HG02588 (cell line): ENCODE measurements around the gene ERC2.

ENCODE experiments used
- ATAC-seq: cut with Tn5 transposase; IDR thresholded peaks from one replicate; pipeline ENCODE4 v1.9.1; 2021; ENCODE audit warnings: mild to moderate bottlenecking, moderate library complexity; ENCODE audit not compliant: unreplicated experiment

Gene ERC2

GRCh38 chr3:55807210-55807609 is 661.1 kb downstream of the ERC2 start:
- ATAC-seq = no peak

DNA sequence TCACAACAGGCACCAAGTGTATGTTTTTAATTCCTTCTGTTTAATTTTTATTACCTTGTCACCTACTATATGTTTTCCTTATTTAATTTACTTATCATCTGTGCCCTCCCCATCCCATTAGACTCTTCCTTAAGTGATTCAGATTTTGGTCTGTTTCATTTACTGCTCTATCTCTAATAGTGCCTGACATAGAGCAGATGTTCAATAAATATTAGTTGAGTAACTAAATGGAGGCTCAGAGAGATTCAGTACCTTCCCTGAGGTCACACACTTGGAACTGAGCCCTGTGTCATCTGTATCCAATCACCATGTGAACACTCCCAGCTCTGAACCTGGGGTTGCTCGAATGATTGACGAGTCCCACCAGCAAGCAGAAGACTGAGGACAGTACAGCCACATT is 663.1 kb downstream of the ERC2 start:
- no peak for ATAC-seq

DNA sequence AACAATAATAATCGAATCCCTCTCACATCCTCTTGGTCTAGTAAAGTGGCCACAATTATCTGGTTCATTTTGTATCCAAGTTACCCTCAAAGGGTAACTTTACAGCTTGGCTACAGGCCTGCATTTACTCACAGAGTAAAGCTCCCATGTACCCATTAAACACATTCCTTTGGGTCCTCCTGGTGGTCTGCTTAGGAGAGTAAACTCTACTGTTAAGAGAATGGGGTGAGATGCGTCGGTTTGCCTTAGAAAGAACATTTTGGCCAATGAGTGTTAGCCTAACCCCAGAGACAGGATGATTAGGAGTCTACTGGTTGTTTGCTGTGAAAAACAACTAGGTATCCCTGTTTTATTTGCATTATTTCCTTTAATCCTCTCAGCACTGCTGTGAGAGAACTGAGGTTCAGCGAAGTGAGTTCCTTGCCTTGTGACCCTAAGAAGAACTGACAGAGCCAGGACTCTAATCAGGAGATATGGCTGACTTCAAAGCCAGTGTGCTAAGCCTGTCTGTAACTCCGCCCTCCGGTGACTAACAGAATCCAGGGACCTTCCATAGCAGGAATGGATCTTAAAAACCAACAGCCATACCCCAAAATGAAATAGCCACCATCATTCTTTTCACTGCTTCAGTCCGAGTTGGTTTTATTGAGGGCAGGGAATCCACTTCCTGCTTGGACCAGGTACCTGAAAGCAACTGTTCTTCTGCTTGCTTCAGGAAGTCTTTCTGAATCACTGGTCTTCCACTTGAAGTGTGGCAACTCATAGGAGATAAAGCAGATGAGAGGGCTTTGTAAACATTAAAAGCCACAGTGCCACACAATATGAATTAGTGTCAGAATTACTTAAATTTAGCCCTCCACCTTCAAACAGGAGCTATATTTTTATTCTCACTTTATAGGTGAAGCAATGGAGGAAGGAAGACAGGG is 663.8 kb downstream of the ERC2 start:
- no peak for ATAC-seq

DNA sequence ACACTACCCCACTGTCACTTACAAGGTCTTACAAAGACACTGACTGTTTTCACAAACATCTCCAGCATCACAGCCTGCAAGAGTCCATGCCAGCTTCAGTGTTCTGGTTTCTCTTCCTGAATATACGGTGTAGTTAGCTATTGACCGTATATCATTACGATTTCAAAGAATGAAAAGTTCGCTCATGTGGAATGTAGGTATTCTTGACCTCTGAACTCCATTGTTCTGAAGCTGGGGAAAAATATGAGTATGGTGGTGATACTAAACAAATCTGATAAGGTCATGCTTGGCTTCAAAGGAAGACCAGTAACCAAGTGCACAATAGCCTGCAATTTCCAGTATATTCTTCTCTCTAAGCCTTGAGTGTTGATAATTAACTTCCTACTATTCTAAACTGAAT is 665.5 kb downstream of the ERC2 start:
- no peak for ATAC-seq

DNA sequence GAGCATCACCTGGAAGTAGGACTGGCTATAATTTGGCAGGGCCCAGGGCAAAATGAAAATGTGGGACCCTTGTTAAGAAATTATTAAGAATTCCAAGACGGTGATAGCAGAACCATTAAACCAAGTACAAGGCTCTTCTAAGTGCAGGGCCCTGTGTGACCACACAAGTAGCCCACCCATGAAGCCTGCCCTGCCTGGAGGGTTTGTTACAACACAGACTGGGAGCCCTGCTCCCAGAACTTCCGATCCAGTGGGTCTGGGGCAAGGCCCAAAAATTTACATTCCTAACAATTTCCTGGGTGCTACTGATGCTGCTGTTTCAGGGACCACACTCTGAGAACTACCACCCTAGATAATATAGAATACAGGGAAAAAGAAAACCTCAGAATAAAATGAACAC is 666.6 kb downstream of the ERC2 start:
- ATAC-seq = no peak

DNA sequence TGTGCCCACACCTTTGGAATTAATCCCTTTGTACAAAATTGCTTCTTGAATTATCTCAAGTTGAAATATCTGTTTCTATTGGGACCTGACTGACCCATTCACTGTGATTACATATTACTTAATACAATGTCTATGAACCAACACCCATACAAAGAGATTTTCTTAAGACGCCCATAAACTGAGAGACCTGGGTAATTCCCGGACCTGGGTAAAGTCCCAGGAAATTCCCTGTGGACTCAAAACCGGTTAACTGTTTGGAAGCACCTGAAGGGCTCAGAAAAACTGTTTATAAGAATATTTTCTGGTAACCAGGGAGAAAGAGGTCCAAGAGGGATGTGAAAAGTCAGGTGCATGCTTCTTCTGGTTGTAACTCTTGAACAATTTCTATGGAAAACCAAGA is 667.2 kb downstream of the ERC2 start:
- ATAC-seq = no peak

DNA sequence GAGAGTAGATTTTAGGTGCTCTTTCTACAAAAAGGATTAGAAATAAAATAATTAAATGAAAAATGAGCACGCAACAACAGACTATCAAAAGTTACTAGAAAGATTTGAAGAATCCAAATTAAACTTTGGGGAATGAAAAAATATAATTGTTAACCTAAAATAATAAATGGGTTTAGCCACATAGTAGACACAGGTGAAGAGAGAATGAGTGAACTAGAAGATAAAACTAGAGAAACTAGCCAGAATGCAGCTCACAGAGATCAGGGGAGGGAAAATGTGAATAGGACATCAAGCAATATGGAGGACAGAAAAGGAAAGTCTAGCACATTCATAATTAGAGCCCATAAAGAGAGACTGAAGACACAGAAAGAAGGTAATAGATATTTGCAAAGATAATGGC is 670.5 kb downstream of the ERC2 start:
- ATAC-seq = no peak

GRCh38 chr3:55797084-55797483 is 671.2 kb downstream of the ERC2 start:
- ATAC-seq = no peak

- no peak for ATAC-seq
Measured at GRCh38 chr3:55796533-55796932, 671.7 kb downstream of the ERC2 start.

- no peak for ATAC-seq
Measured at GRCh38 chr3:55795746-55796145, 672.5 kb downstream of the ERC2 start.

DNA sequence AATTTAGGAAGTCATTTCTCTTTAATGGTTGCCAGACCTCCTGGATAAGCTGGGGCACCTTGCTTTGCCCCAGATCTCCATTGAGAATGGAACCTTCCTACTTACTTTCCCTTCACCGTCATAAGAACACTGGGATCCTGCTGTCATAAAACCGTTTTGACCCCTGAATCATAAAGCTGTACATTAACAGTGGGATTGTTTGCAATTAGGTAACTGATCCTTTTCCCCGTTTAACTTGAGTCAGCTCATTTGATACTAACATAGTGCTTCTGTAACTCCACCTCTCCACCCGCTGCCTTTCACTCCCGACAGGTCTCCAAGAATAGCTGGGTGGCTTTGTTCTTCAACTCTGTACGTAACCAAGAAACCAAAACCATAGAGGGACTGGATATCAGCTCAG is 673.0 kb downstream of the ERC2 start:
- ATAC-seq = no peak

DNA sequence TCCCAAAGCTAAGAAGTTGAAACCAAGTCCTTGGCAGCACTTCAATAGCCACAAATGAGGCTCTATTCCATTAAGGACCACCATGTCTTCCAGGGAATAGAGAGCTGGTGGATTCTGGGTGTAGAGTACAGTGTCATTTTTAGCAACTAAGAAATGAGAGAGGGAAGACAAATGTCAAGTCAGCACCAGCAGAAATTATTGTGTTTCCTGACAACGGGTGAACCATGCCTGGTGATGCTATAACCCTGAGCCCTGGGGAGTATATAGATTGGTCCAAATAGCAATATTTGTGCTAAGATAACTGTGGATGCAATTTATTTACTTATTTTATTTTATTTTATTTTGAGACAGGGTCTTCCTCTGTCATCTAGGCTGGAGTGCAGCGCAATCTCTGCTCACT is 675.5 kb downstream of the ERC2 start:
- ATAC-seq = no peak

- ATAC-seq = no peak
Measured at GRCh38 chr3:55792009-55792408, 676.3 kb downstream of the ERC2 start.

DNA sequence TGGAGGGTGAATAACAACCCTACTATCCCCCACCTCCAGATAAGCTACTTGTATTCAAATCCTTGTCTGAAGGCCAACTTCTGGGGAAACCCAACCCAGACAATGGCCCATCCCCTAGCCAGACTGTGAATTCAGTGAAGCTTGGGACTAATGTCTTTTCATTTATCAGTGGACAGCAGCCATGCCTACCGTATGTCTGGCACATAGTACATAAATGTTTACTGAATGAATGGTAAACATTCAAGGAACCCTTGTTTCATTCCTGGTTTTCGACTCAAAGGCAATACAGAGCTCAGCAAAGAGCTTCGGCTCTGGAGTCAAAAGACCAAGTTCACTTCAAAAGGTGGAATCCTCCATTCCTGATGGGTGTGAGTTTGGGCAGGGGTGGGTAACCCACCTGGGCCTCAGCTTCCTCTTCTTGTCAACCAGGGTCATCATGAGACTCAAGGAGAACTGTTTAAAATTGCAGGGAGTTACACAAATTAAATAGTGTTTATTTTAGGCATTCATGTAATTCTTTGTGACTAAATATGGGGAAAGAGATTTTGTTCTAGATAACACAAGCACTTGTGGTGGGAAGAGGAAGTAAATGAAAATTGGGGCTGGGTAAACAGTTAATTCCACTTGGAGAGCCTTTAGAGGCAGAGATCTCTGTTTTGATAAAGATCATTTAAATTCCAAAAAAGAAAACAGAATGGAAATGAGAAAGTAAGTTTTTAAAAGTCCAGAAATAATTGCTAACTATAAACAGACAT is 677.5 kb downstream of the ERC2 start:
- ATAC-seq = no peak

DNA sequence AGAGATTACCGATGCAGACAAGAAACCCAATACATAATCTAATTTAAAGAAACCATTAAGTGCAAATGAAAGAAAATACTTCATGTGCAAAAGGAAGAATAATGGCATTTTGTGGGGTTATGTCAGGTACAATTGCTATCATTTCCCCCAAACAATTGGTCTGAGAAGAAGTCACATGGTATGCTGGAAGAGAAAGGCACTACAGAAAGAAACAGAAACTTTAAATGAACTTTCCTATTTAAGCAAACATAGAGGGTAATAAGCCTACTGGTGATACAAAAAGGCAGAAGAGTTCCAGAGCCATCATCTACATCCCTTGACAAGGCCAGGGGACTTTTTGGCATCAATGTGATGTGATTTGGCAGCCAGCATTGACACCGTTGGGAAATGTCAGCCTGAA is 678.8 kb downstream of the ERC2 start:
- ATAC-seq = no peak

GRCh38 chr3:55782807-55783206 is 685.5 kb downstream of the ERC2 start:
- no peak for ATAC-seq

DNA sequence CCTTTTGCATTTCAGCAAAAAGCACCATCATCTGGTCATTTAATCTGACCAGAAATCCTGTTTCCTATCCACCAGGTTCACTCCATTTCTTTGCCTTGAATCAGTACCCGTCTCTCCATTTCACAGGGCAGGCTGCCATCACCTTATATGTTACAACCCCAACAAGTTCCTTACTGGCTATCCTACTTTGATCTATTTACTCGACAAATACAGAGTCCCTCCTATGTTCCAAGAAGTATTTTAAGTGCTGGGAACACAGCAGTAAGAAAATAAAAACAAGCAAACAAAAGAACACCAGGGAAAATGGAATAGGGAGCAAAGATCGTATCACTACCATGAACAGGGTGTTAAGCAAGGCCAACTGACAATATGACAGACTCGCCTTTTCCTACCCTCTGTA is 685.9 kb downstream of the ERC2 start:
- ATAC-seq = no peak

GRCh38 chr3:55780913-55781312 is 687.4 kb downstream of the ERC2 start:
- ATAC-seq = no peak

DNA sequence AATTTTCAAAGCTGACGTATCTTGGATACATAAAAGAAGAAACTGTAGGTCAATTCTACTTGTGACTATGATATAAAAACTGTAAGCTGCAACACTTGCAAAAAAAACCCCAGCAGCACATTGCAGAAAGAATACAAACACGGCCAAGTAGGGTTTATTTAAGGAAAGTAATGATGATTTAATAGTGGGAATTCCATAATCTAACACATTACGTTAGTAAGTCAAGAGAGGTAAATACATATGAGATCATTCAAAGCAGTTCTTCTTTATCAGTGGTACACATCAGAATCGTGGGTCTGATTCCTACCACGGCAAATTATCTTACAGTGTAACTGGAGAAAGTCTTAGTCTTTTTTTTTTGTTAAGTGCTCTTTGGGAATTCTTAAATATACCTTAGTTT is 688.7 kb downstream of the ERC2 start:
- no peak for ATAC-seq

GRCh38 chr3:55775366-55776154 is 692.7 kb downstream of the ERC2 start:
- ATAC-seq = no peak

- ATAC-seq = no peak
Measured at GRCh38 chr3:55774856-55775255, 693.4 kb downstream of the ERC2 start.
